SH-SY5Y (cell line): ENCODE data around the gene DPY19L3.

ENCODE experiments used
- GATA2 ChIP-seq: IDR thresholded peaks from 2 replicates; pipeline ENCODE4 v1.6.1; 2011; ENCODE audit warnings: mild to moderate bottlenecking, low read depth, low read length
- GATA3 ChIP-seq: IDR thresholded peaks from 2 replicates; pipeline ENCODE4 v1.6.1; 2011; ENCODE audit warnings: low read depth, mild to moderate bottlenecking, low read length, moderate library complexity

GRCh38 chr19:32436692-32437091, 31.1 kb downstream of the DPY19L3 start:
- TF ChIP-seq GATA2 (no peak), GATA3 (no peak)
